Suprapubic skin (tissue), 3 donors: Measurements from ENCODE around the gene PRKN.

ENCODE experiments used
- CTCF ChIP-seq, 2 donors: fragments of 200-600 bp in 1 of 2; fragments of 450-650 bp in 1 of 2; sonication (generic) in 1 of 2; IDR thresholded peaks; one replicate each; pipeline ENCODE4 v1.5.1; 2016 to 2019; ENCODE audit warnings: antibody characterized with exemption in 2 of 2, mild to moderate bottlenecking in 1 of 2, moderate library complexity in 1 of 2
- EP300 ChIP-seq: sonication (generic); formaldehyde crosslinking; IDR thresholded peaks from one replicate; pipeline ENCODE4 v1.6.1; 2017; ENCODE audit warnings: antibody characterized with exemption
- POLR2A ChIP-seq, 2 donors: fragments of 450-650 bp; IDR thresholded peaks; one replicate each; pipeline ENCODE4 v1.6.1; 2017; ENCODE audit warnings: antibody characterized with exemption in 2 of 2, mild to moderate bottlenecking in 2 of 2, moderate library complexity in 2 of 2

GRCh38 chr6:162123797-162124196, 603.8 kb downstream of the PRKN start:
- TF ChIP-seq CTCF (IDR thresholded peaks at IDR 0.05) (no peak), POLR2A (IDR thresholded peaks at IDR 0.05) (no peak), EP300 (no peak)
